ENCODE data around the gene SPTBN1. TPM values are rescaled to one million over a fixed set of nuclear protein-coding genes. Genes with fewer than 3 reads are reported as not detected.

SPTBN1 gene
- total and polyA plus RNA-seq, 2 of the 13 experiments (the other 11 are each of a cell fraction or from before 2014, with no cell fraction given): 123 to 299 TPM

DNA sequence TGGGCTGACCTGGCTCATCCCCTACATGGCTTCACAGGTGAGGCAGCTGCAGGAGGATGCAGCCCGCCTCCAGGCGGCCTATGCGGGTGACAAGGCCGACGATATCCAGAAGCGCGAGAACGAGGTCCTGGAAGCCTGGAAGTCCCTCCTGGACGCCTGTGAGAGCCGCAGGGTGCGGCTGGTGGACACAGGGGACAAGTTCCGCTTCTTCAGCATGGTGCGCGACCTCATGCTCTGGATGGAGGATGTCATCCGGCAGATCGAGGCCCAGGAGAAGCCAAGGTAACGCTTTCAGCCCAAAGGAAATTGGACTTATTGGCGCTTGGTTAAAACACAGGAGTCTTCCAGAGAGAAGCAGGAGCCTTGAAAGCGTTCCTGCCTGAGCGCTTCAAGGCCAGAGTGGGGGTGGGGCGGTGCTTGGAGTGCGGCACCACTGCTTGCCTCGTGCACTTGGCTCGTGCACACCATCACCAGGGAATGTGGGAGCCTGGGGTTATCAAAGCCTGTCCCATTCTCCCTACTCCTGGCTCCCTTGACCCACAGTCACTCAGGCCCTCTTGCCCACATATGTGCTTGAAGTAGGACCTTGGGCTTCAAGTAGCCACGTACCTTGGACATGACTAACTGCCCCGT lies 197.6 kb downstream of the SPTBN1 start (continued):
- TF ChIP-seq ZNF281 (CRISPR knock-in tag; IDR thresholded peaks at IDR 0.05; ENCODE audit: borderline replicate concordance): peak; percentile 21; the same call in 1 of the 2 replicates

GRCh38 chr2:54655046-54655809 lies 199.1 kb downstream of the SPTBN1 start:
- TF ChIP-seq POLR2G (IDR thresholded peaks at IDR 0.05; ENCODE audit: low read depth, low read length): peak; percentile 35
- TF ChIP-seq PAF1 (CRISPR knock-in tag; IDR thresholded peaks at IDR 0.05): 0 out of 2 replicates have a peak, but pooled peaks have one; percentile 22
- TF ChIP-seq, protein P1, sequence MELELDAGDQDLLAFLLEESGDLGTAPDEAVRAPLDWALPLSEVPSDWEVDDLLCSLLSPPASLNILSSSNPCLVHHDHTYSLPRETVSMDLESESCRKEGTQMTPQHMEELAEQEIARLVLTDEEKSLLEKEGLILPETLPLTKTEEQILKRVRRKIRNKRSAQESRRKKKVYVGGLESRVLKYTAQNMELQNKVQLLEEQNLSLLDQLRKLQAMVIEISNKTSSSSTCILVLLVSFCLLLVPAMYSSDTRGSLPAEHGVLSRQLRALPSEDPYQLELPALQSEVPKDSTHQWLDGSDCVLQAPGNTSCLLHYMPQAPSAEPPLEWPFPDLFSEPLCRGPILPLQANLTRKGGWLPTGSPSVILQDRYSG (CRISPR knock-in tag; IDR thresholded peaks at IDR 0.05): no peak
- TF ChIP-seq ZNF543 (CRISPR knock-in tag; IDR thresholded peaks at IDR 0.05): no peak
- 0 out of 2 replicates have a peak, but pooled peaks have one; percentile 0 for TF ChIP-seq CEBPB (IDR thresholded peaks at IDR 0.05; ENCODE audit: borderline replicate concordance, low read depth, low read length)
- TF ChIP-seq ELF3 (CRISPR knock-in tag; IDR thresholded peaks at IDR 0.05): no peak
- peak; percentile 55 for TF ChIP-seq AGO2 (optimal IDR thresholded peaks at IDR 0.05; ENCODE audit: low read depth, low read length)
- TF ChIP-seq U2AF1 (optimal IDR thresholded peaks at IDR 0.05; ENCODE audit: low read depth, low read length): no peak
- ChIA-PET POLR2A (interaction anchor here (1.0 kb wide), 2 partner anchors 10 to 96 kb away, joined by 3 read pairs; no protein-coding TSS in a partner anchor), CTCF (ENCODE audit: low intra/inter-chr PET ratio, low total read pairs) (no interaction called here)
- no peak for DNase-seq (ENCODE audit: low spot score)
- FAIRE-seq: no peak
- Histone ChIP-seq H3K4me1 (ENCODE audit: insufficient read depth, low read length) (no peaks in the 10 kb centered on the region), H3K9ac (ENCODE audit: insufficient read depth, low read depth, low read length) (no peak overlapping the region), H3K27me3 (ENCODE audit: control insufficient read depth in 1 of 2, insufficient read depth in 2 of 2, low read length in 2 of 2) (no peaks in the 10 kb centered on the region), H3K4me3 (replicated peaks in 1 of 3; ENCODE audit: insufficient read depth in 1 of 3, low read depth in 2 of 3, low read length in 3 of 3) (no peak overlapping the region), H3K36me3 (replicated peaks in 1 of 2; ENCODE audit: control insufficient read depth in 1 of 2, insufficient read depth in 2 of 2, low read length in 2 of 2) (peaks cover 55 to 99% of the 10 kb centered on the region in 2 experiments), H2AFZ (ENCODE audit: low read length) (no peak overlapping the region), H4K20me1 (ENCODE audit: insufficient read depth, low read length) (peaks cover 4% of the 10 kb centered on the region; the same call in 1 of the 2 replicates), H3K79me2 (ENCODE audit: insufficient read depth, low read length) (no peaks in the 10 kb centered on the region), H3K9me3 (ENCODE audit: low read length) (no peaks in the 10 kb centered on the region), H3K27ac (ENCODE audit: extremely low read length, insufficient read depth, low read length) (no peak overlapping the region), H3K4me2 (ENCODE audit: low read depth, low read length) (no peak overlapping the region)
- WGBS (ENCODE audit: low lambda C conversion rate): 97% methylated on average over 14 of the region's 14 CpGs
- intact Hi-C loops (cut with micrococcal nuclease; ENCODE audit: unreplicated experiment): no loop called here
- no peak for ATAC-seq
- in situ Hi-C loops (cut with HindIII; ENCODE audit: extremely low pct_ligation_motif_present, low pct_unique_long_range_greater_than_20kb): no loop called here
- BruUV-seq (replicated peaks): no TSS peak
